ENCODE data around the gene KRT37.

GRCh38 chr17:41464682-41465081 is 40.3 kb upstream of the KRT37 start:
- TF ChIP-seq, protein P1, sequence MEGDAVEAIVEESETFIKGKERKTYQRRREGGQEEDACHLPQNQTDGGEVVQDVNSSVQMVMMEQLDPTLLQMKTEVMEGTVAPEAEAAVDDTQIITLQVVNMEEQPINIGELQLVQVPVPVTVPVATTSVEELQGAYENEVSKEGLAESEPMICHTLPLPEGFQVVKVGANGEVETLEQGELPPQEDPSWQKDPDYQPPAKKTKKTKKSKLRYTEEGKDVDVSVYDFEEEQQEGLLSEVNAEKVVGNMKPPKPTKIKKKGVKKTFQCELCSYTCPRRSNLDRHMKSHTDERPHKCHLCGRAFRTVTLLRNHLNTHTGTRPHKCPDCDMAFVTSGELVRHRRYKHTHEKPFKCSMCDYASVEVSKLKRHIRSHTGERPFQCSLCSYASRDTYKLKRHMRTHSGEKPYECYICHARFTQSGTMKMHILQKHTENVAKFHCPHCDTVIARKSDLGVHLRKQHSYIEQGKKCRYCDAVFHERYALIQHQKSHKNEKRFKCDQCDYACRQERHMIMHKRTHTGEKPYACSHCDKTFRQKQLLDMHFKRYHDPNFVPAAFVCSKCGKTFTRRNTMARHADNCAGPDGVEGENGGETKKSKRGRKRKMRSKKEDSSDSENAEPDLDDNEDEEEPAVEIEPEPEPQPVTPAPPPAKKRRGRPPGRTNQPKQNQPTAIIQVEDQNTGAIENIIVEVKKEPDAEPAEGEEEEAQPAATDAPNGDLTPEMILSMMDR (IDR thresholded peaks at IDR 0.05), result no peak
- TF ChIP-seq POLR2A (IDR thresholded peaks at IDR 0.05), result no peak

Data from testis (tissue), 2 donors.